H1 (cell line): ENCODE measurements around the gene CELF3. TPM values are rescaled to one million over a fixed set of nuclear protein-coding genes. Genes with fewer than 3 reads are reported as not detected.
A peak's percentile ranks its signal among the peaks of the same experiment; 100 is the strongest.

ENCODE experiments used
- CTCF ChIA-PET: fragments of 300-600 bp; sonication (Branson Sonifier 250); formaldehyde crosslinking; loops from one replicate; lab custom pipeline; 2021; ENCODE audit not compliant: partially characterized antibody; lab: Charles Lee
- POLR2A ChIA-PET: fragments of 300-600 bp; sonication (Branson Sonifier 250); formaldehyde crosslinking; loops from one replicate; lab custom pipeline; 2021; ENCODE audit warnings: inconsistent platforms; ENCODE audit not compliant: partially characterized antibody; lab: Charles Lee
- DNase-seq, 2 experiments: peaks; one replicate each; pipeline versions ENCODE4 v3.0.0 to v3.0.0-alpha.2; 2010 to 2022; ENCODE audit warnings: low spot score in 2 of 2, low read depth in 1 of 2, mixed read lengths in 1 of 2
- FAIRE-seq: peaks from 2 replicates; lab custom pipeline; 2011; peaks lifted over from hg19 to GRCh38; lab: Jason Lieb, UNC
- H2AFZ ChIP-seq: 2 replicates; pipeline ENCODE4 v1.8.1; 2012; ENCODE audit warnings: low read length, inconsistent platforms
- H2AK5ac ChIP-seq: 2 replicates; pipeline ENCODE4 v1.6.1; 2013; ENCODE audit warnings: low read depth, low read length
- H2BK120ac ChIP-seq: replicated peaks from 2 replicates; pipeline ENCODE3; 2013; ENCODE audit warnings: low read depth, low read length, inconsistent platforms
- H2BK12ac ChIP-seq: 2 replicates; pipeline ENCODE4 v1.6.1; 2013; ENCODE audit warnings: low read depth, low read length
- H2BK15ac ChIP-seq: 2 replicates; pipeline ENCODE4 v1.6.1; 2013; ENCODE audit warnings: low read length
- H2BK20ac ChIP-seq: 2 replicates; pipeline ENCODE4 v1.6.1; 2013; ENCODE audit warnings: low read length
- H2BK5ac ChIP-seq: 2 replicates; pipeline ENCODE4 v1.6.1; 2013; ENCODE audit warnings: low read depth, low read length
- H3K14ac ChIP-seq: 2 replicates; pipeline ENCODE4 v1.6.1; 2013; ENCODE audit warnings: inconsistent platforms; ENCODE audit not compliant: insufficient read length
- H3K18ac ChIP-seq: 2 replicates; pipeline ENCODE4 v1.6.1; 2013; ENCODE audit warnings: low read length; ENCODE audit errors: extremely low read depth
- H3K23ac ChIP-seq: 2 replicates; pipeline ENCODE4 v1.6.1; 2013; ENCODE audit warnings: inconsistent platforms; ENCODE audit not compliant: insufficient read length
- H3K23me2 ChIP-seq: 2 replicates; pipeline ENCODE4 v1.6.1; 2013; ENCODE audit warnings: low read depth, low read length
- H3K27ac ChIP-seq: 2 replicates; pipeline ENCODE4 v1.6.1; 2011; ENCODE audit warnings: low read depth, low read length, inconsistent platforms
- H3K27me3 ChIP-seq, 4 experiments: replicated peaks in 1 of 4; 1 replicate in 1 of 4; 2 replicates in 3 of 4; pipeline versions ENCODE4 v1.6.1 to v1.8.1; 2011 to 2013; ENCODE audit warnings: low read length in 3 of 4, mild to moderate bottlenecking in 3 of 4, inconsistent platforms in 2 of 4, mixed read lengths in 2 of 4, moderate library complexity in 1 of 4; ENCODE audit not compliant: control insufficient read depth in 3 of 4, insufficient read depth in 3 of 4; ENCODE audit errors: extremely low read depth in 1 of 4
- H3K36me3 ChIP-seq, 4 experiments: 2 replicates each; pipeline versions ENCODE4 v1.6.1 to v1.8.1; 2011 to 2013; ENCODE audit warnings: mild to moderate bottlenecking in 4 of 4, low read length in 3 of 4, moderate library complexity in 2 of 4, control low read depth in 1 of 4, inconsistent platforms in 1 of 4; ENCODE audit not compliant: insufficient read depth in 4 of 4, control insufficient read depth in 2 of 4
- H3K4ac ChIP-seq: replicated peaks from 2 replicates; pipeline ENCODE3; 2013; ENCODE audit warnings: low read length, low read depth, mixed read lengths, inconsistent platforms; ENCODE audit not compliant: insufficient read length
- H3K4me1 ChIP-seq, 4 experiments: replicated peaks in 1 of 4; 1 replicate in 1 of 4; 2 replicates in 3 of 4; pipeline versions ENCODE4 v1.6.1 to v1.8.1; 2011 to 2013; ENCODE audit warnings: low read length in 3 of 4, inconsistent platforms in 2 of 4, mixed read lengths in 1 of 4; ENCODE audit not compliant: insufficient read depth in 4 of 4, control insufficient read depth in 3 of 4
- H3K4me2 ChIP-seq, 2 experiments: 2 replicates each; pipeline versions ENCODE4 v1.6.1 to v1.8.1; 2011 to 2013; ENCODE audit warnings: low read depth in 2 of 2, low read length in 2 of 2, control low read depth in 1 of 2, inconsistent platforms in 1 of 2, mild to moderate bottlenecking in 1 of 2; ENCODE audit not compliant: insufficient read depth in 1 of 2
- H3K4me3 ChIP-seq, 4 experiments: fragments of 200-600, 300-600 bp in 1 of 4; sonication (generic), shearing (Covaris generic), sonication (Bioruptor Twin) in 1 of 4; 2 replicates each; pipeline versions ENCODE4 v1.5.1 to v1.8.1; 2011 to 2016; ENCODE audit warnings: low read length in 4 of 4, low read depth in 3 of 4, control low read depth in 2 of 4, inconsistent platforms in 2 of 4, mild to moderate bottlenecking in 2 of 4, mixed read lengths in 1 of 4, moderate library complexity in 1 of 4; ENCODE audit not compliant: insufficient read depth in 2 of 4; ENCODE audit errors: extremely low read depth in 1 of 4
- H3K56ac ChIP-seq: replicated peaks from 2 replicates; pipeline ENCODE3; 2013; ENCODE audit warnings: low read depth, mild to moderate bottlenecking, mixed read lengths, low read length, inconsistent platforms; ENCODE audit not compliant: insufficient read length
- H3K79me1 ChIP-seq: 2 replicates; pipeline ENCODE4 v1.6.1; 2013; ENCODE audit warnings: low read depth, low read length, control low read depth
- H3K79me2 ChIP-seq, 2 experiments: 2 replicates each; pipeline versions ENCODE4 v1.6.1 to v1.8.1; 2012 to 2013; ENCODE audit warnings: low read length in 2 of 2, mild to moderate bottlenecking in 2 of 2, inconsistent platforms in 1 of 2; ENCODE audit not compliant: insufficient read depth in 2 of 2, control insufficient read depth in 1 of 2
- H3K9ac ChIP-seq, 4 experiments: replicated peaks in 1 of 4; 1 replicate in 1 of 4; 2 replicates in 3 of 4; pipeline versions ENCODE4 v1.6.1 to v1.8.1; 2011 to 2013; ENCODE audit warnings: low read depth in 3 of 4, low read length in 3 of 4, control low read depth in 2 of 4, mild to moderate bottlenecking in 2 of 4, moderate library complexity in 2 of 4, inconsistent platforms in 1 of 4; ENCODE audit errors: extremely low read depth in 1 of 4
- H3K9me3 ChIP-seq, 2 experiments: 2 replicates each; pipeline versions ENCODE4 v1.6.1 to v1.8.1; 2012 to 2013; ENCODE audit warnings: mild to moderate bottlenecking in 2 of 2, moderate library complexity in 2 of 2, control low read depth in 1 of 2, inconsistent platforms in 1 of 2, low read depth in 1 of 2, low read length in 1 of 2, mixed read lengths in 1 of 2; ENCODE audit not compliant: insufficient read depth in 2 of 2
- H4K20me1 ChIP-seq, 2 experiments: replicated peaks in 1 of 2; 2 replicates each; pipeline versions ENCODE3 to v1.8.1; 2011 to 2013; ENCODE audit warnings: inconsistent platforms in 2 of 2, low read length in 2 of 2, mild to moderate bottlenecking in 1 of 2; ENCODE audit not compliant: insufficient read depth in 2 of 2, control insufficient read depth in 1 of 2
- H4K5ac ChIP-seq: 2 replicates; pipeline ENCODE4 v1.6.1; 2013; ENCODE audit warnings: low read length, low read depth, mixed read lengths, inconsistent platforms; ENCODE audit not compliant: insufficient read length
- H4K8ac ChIP-seq: 2 replicates; pipeline ENCODE4 v1.8.0; 2013; ENCODE audit warnings: mild to moderate bottlenecking, moderate library complexity, low read length, inconsistent platforms; ENCODE audit not compliant: insufficient read depth; ENCODE audit errors: extremely low read depth
- H4K91ac ChIP-seq: replicated peaks from 2 replicates; pipeline ENCODE3; 2013; ENCODE audit warnings: low read length, mixed read lengths, inconsistent platforms; ENCODE audit not compliant: insufficient read length
- EGR1 ChIP-seq: IDR thresholded peaks from 2 replicates; pipeline ENCODE4 v1.6.1; 2011; ENCODE audit warnings: low read depth, low read length, borderline replicate concordance
- WGBS, 2 experiments: shearing (Covaris generic) in 1 of 2; methylation state at CpG; one replicate each; pipeline versions ENCODE4 v1.1.6 to v1.1.7; 2013 to 2015; ENCODE audit warnings: low lambda C conversion rate in 2 of 2, mixed read lengths in 2 of 2, inconsistent platforms in 1 of 2, low coverage in 1 of 2, missing lambda C conversion rate in 1 of 2; ENCODE audit not compliant: insufficient replicate concordance in 2 of 2, insufficient coverage in 1 of 2, insufficient read length in 1 of 2; ENCODE audit errors: extremely low coverage in 1 of 2, missing lambda C conversion rate in 1 of 2; 5-methylcytosine and 5-hydroxymethylcytosine counted together
- polyA plus RNA-seq, 7 experiments: library from polyadenylated mRNA; depleted of rRNA in 3 of 7; stranded (reverse) in 5 of 7; unstranded in 2 of 7; fragments of >200 nt in 5 of 7; fragments of 200-250 nt in 2 of 7; gene quantifications; 1 replicate in 5 of 7; 2 replicates in 1 of 7; 4 replicates in 1 of 7; pipeline versions ENCODE4 v1.2.1 to v1.2.3, GENCODE V29; 2011 to 2013; ENCODE audit warnings: missing spikeins in 2 of 7, mixed read lengths in 2 of 7
- total RNA-seq: library from RNA; stranded (reverse); fragmentation: NEBNext Ultra II Directional; extraction: Animal tissue kit (Norgen Biotek cat#: 25700); gene quantifications from 2 replicates; pipeline ENCODE4 v1.2.1, GENCODE V29; 2021

Gene CELF3
- total and polyA plus RNA-seq, 2 of the 8 experiments (the other 6 are each of a cell fraction or from before 2014, with no cell fraction given) = 0.34 to 1.2 TPM

DNA sequence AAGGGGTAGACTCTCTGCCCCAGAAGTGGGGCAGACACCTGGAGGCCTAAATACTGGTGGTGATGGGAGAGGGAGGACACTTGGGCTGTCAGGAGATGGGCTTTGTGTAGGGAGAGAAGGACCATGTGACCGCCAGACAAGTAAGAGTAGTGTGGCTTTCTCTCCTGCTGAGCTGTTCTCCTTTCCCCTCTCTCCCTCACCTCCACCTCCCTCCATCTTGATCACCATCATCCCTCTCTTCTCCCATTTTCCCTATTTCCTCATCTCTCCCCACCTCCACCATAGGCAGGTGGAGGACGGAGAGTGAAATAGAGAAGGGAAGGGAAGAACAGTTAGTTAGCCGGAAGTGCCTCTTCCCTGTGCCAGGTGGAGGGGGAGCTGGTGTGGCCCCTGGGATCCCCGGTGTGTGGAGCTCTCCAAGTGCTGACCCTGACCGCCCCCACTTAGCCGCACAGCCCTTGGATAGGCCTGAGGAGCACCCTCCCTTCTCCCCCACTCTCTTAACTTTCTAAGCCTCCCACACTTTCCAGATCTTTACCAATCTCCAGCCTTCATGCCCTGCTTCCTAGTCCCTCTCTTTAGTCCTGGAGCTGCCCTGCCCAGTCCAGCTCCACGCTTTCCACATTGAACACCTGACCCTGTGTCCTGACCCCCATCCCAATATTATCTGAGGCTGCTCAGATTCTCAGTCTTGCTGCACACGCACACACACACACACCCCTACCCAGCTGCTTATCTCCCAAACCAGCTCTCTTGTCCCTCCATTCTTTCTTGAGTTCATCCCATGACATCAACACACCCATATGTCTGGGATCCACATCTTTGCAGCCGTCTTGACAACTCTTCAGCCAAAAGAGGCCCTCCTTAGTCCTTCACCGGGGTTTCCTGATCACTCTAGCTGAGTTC is 1.5 kb downstream of the CELF3 start:
- Histone ChIP-seq H3K4ac (no peak overlapping the region), H3K27me3 (peaks cover 0 to 17% (median 10%) of the 10 kb centered on the region in 4 experiments; a peak in 5 of 7 replicates), H2AK5ac (no peak overlapping the region), H3K4me3 (no peak overlapping the region), H4K8ac (no peak overlapping the region), H2BK12ac (peak overlapping the region; percentile 50; the same call in 1 of the 2 replicates), H3K4me2 (no peak overlapping the region; a peak in 1 of 4 replicates), H3K36me3 (no peaks in the 10 kb centered on the region), H4K5ac (no peak overlapping the region), H2BK120ac (no peak overlapping the region), H3K18ac (no peak overlapping the region), H3K79me1 (no peaks in the 10 kb centered on the region; the same call in 1 of the 2 replicates), H2BK15ac (no peak overlapping the region), H3K14ac (no peak overlapping the region), H3K9ac (no peak overlapping the region), H4K20me1 (no peaks in the 10 kb centered on the region), H3K56ac (no peak overlapping the region), H2AFZ (no peak overlapping the region), H3K23me2 (peaks cover 8% of the 10 kb centered on the region; the same call in 1 of the 2 replicates), H2BK5ac (no peak overlapping the region), H3K79me2 (no peaks in the 10 kb centered on the region), H3K9me3 (no peaks in the 10 kb centered on the region), H3K27ac (no peak overlapping the region), H2BK20ac (no peak overlapping the region), H3K23ac (no peak overlapping the region), H3K4me1 (peaks cover 0 to 6% (median 3%) of the 10 kb centered on the region in 4 experiments; a peak in 5 of 7 replicates), H4K91ac (no peak overlapping the region)
- ChIA-PET POLR2A (interaction anchor here (0.5 to 3.5 kb wide), 6 partner anchors 13 to 175 kb away, joined by 3 to 15 read pairs (median 4); partner anchors contain the start of gene TUFT1), CTCF (interaction anchor here (0.5 to 4.8 kb wide), 25 partner anchors 9 to 1251 kb away, joined by 3 to 41 read pairs (median 4); no protein-coding TSS in a partner anchor)
- WGBS, 2 experiments = 85% methylated on average over 9 of the region's 10 CpGs; no CpG with 5 or more reads in 1 of the 2 experiments
- no peak for DNase-seq
- FAIRE-seq = no peak
- TF ChIP-seq EGR1 = 0 out of 2 replicates have a peak, but pooled peaks have one; percentile 31
